Activated naive CD8-positive, alpha-beta T cell treated with anti-CD3 and anti-CD28 coated beads, Interleukin-2, amount 10 ng/mL, durations not matched to agents 7 days and 5 days (primary cell): Measurements from ENCODE around the gene NOS1. TPM values are rescaled to one million over a fixed set of nuclear protein-coding genes. Genes with fewer than 3 reads are reported as not detected.
"Not testable (repeated sequence)": the region's sequence is repeated elsewhere in the genome, so short reads cannot be mapped to it uniquely, and the experiment has no call there.

Experiments used
- ATAC-seq: fragments of 150-1000 bp; cut with Tn5 transposase; one replicate; pipeline ENCODE4 v1.10.0; 2021; ENCODE audit warnings: low read depth, moderate library complexity
- POLR2A ChIA-PET: fragments of 350-600 bp; sonication (Branson Sonifier 250); formaldehyde crosslinking; loops from one replicate; lab custom pipeline; 2021; ENCODE audit warnings: antibody characterized with exemption; lab: Charles Lee
- DNase-seq: peaks from one replicate; pipeline ENCODE4 v3.0.0; 2021
- H3K27ac Mint-ChIP-seq: one replicate; pipeline ENCODE4 v1.8.0; 2022; ENCODE audit warnings: mild to moderate bottlenecking, mixed read lengths
- H3K27me3 Mint-ChIP-seq: one replicate; pipeline ENCODE4 v1.8.0; 2022; ENCODE audit warnings: mild to moderate bottlenecking, moderate library complexity, mixed read lengths
- H3K36me3 Mint-ChIP-seq: one replicate; pipeline ENCODE4 v1.8.0; 2021; ENCODE audit warnings: mild to moderate bottlenecking, mixed read lengths
- H3K4me1 Mint-ChIP-seq: one replicate; pipeline ENCODE4 v1.8.0; 2021; ENCODE audit warnings: mixed read lengths
- H3K4me3 Mint-ChIP-seq: one replicate; pipeline ENCODE4 v1.8.0; 2022; ENCODE audit warnings: mild to moderate bottlenecking, moderate library complexity, mixed read lengths
- H3K9me3 Mint-ChIP-seq: one replicate; pipeline ENCODE4 v1.8.0; 2021; ENCODE audit warnings: mixed read lengths
- total RNA-seq, 2 experiments: library from RNA; stranded (reverse); gene quantifications; one replicate each; pipeline ENCODE4 v1.2.3, GENCODE V29; 2021

The NOS1 gene
- total RNA-seq, 2 experiments from 2014 or later, result not detected

- Mint-ChIP-seq H3K27ac (no peak overlapping the region), H3K36me3 (no peaks in the 10 kb centered on the region), H3K9me3 (no peaks in the 10 kb centered on the region), H3K4me3 (no peak overlapping the region), H3K27me3 (no peaks in the 10 kb centered on the region), H3K4me1 (no peaks in the 10 kb centered on the region)
- POLR2A ChIA-PET, result no interaction called here
- ATAC-seq (no peak), DNase-seq (no peak)
Measured at GRCh38 chr12:117387832-117388231, 26.4 kb upstream of the NOS1 start.

- H3K4me3 Mint-ChIP-seq, result no peak overlapping the region
- H3K36me3 Mint-ChIP-seq, result no peaks in the 10 kb centered on the region
- H3K4me1 Mint-ChIP-seq, result no peaks in the 10 kb centered on the region
- H3K27me3 Mint-ChIP-seq, result no peaks in the 10 kb centered on the region
- POLR2A ChIA-PET, result no interaction called here
- ATAC-seq (no peak), DNase-seq (no peak)
- no peak overlapping the region for H3K27ac Mint-ChIP-seq
- H3K9me3 Mint-ChIP-seq, result no peaks in the 10 kb centered on the region
Measured at GRCh38 chr12:117384735-117385134, 23.3 kb upstream of the NOS1 start.

DNA sequence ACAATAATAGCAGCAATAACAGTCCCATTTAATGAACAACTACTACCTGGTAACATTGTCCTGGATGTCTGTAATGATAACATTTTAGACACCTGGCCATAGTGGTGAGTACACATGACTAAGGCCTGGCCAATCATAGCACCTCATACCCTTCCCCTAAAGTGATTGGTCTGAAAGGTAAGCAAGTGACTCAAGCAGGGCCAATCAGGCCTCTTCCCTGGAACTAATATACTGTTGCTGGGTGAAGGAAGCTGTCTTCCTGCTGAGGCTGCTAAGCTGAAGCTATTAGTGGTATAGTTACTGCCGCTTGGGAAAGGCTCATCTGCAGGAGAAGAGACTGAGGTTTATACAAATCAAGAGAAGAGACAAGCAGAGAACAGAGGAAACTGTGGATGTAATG lies 18.7 kb upstream of the NOS1 start:
- H3K27ac Mint-ChIP-seq, result no peak overlapping the region
- no peaks in the 10 kb centered on the region for H3K4me1 Mint-ChIP-seq
- H3K4me3 Mint-ChIP-seq, result no peak overlapping the region
- H3K9me3 Mint-ChIP-seq, result peaks cover 10% of the 10 kb centered on the region
- DNase-seq (no peak), ATAC-seq (no peak)
- no peaks in the 10 kb centered on the region for H3K36me3 Mint-ChIP-seq
- no peaks in the 10 kb centered on the region for H3K27me3 Mint-ChIP-seq
- POLR2A ChIA-PET, result no interaction called here

DNA sequence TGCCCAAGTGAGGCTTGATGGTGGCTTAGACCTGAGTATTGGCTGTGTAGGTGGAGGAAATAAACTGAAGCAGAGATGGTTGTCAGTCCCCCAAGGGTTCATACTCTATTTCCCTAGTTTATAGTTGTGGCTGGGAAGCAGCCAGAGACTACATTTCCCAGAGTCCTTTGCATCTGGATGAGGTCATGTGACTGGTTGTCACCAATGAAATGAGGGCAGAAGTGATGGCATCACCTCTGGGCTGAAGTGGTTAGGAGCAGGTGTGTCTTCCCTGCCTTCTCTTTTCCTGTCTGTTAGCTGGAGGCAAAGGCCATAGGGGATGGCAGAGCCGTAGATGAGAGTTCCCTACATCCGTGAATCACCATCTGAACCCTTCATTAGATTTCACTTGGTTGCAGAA lies 16.3 kb upstream of the NOS1 start:
- POLR2A ChIA-PET, result no interaction called here
- ATAC-seq (no peak), DNase-seq (no peak)
- Mint-ChIP-seq H3K36me3 (no peaks in the 10 kb centered on the region), H3K27me3 (no peaks in the 10 kb centered on the region), H3K4me3 (no peak overlapping the region), H3K9me3 (peaks cover 12% of the 10 kb centered on the region), H3K4me1 (no peaks in the 10 kb centered on the region), H3K27ac (no peak overlapping the region)

GRCh38 chr12:117370588-117370987 lies 9.2 kb upstream of the NOS1 start:
- POLR2A ChIA-PET, result no interaction called here
- Mint-ChIP-seq H3K4me1 (no peaks in the 10 kb centered on the region), H3K36me3 (no peaks in the 10 kb centered on the region), H3K27me3 (peaks cover 3% of the 10 kb centered on the region), H3K9me3 (peaks cover 2% of the 10 kb centered on the region), H3K27ac (no peak overlapping the region), H3K4me3 (no peak overlapping the region)
- DNase-seq (no peak), ATAC-seq (no peak)

- H3K27me3 Mint-ChIP-seq, H3K36me3 Mint-ChIP-seq, H3K4me1 Mint-ChIP-seq, H3K9me3 Mint-ChIP-seq, DNase-seq, H3K4me3 Mint-ChIP-seq, POLR2A ChIA-PET, ATAC-seq, H3K27ac Mint-ChIP-seq: not testable (repeated sequence)
Measured at GRCh38 chr12:117370000-117370399, 8.6 kb upstream of the NOS1 start.

DNA sequence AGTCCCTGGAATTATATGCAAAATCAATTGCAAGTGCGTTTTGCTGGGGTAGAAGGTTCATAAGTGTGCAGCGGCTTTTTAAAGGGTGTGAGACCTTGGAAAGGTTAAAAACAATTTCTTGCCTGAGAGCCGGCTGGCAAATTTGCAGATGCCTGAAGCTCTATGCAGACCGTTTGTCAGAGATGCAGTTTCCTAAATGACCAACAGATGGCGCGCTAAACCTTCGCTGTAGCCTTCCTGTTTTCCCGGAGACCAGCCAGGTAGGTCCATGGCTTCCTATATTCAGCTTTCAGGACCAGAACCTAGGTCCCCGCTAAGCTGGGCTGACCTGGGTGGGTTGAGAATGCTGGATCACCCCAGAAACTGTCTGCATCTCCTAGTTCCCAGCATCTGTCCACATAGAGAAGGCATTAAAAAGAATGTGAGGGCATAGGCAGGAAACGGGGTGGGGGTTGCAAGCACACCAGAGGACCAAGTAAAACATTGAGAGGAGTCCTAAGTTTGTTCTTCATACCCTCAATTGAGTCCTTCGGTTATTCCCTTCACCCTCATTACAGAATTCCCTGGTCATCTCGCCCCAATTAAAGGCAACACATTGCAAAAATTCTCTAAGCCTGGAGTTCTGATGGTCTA lies 5.7 kb upstream of the NOS1 start:
- H3K9me3 Mint-ChIP-seq, result no peaks in the 10 kb centered on the region
- H3K27ac Mint-ChIP-seq, result no peak overlapping the region
- no peak overlapping the region for H3K4me3 Mint-ChIP-seq
- POLR2A ChIA-PET, result no interaction called here
- peak; percentile 57 for DNase-seq
- H3K36me3 Mint-ChIP-seq, result no peaks in the 10 kb centered on the region
- H3K4me1 Mint-ChIP-seq, result no peaks in the 10 kb centered on the region
- H3K27me3 Mint-ChIP-seq, result peaks cover 23% of the 10 kb centered on the region
- peak; percentile 47 for ATAC-seq

DNA sequence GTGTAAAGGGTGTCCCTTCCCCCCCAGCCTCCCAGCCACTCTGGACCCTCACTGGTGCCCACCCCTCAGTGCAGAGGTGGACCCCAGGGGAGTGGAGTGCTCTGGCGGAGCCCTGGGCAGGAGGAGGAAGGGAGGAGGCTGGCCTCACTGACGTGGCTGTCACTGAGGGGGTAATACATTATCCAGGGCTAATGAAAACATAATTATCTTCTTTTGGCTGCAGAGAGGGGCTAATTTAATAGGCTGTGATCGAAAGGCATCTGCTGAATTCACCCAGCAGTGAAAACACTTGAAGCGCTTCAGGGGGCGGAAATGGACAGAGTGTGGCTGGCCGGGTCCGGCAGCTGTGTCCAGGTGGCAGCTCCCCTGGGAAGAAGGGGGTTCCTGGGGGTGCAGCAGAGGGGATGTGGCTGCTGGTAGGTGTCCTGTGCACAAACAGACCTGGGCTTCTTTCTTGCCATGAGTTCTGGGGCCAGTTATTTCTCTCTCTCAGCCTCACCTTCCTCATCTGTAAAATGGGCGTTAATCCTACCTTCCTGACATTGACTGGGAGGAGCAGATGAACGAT lies 3.7 kb upstream of the NOS1 start:
- Mint-ChIP-seq H3K4me1 (no peaks in the 10 kb centered on the region), H3K4me3 (no peak overlapping the region), H3K27ac (no peak overlapping the region), H3K36me3 (no peaks in the 10 kb centered on the region), H3K9me3 (no peaks in the 10 kb centered on the region), H3K27me3 (peaks cover 36% of the 10 kb centered on the region)
- ATAC-seq (no peak), DNase-seq (no peak)
- POLR2A ChIA-PET, result no interaction called here

- no peak for ATAC-seq
- Mint-ChIP-seq H3K27ac (no peak overlapping the region), H3K4me3 (no peak overlapping the region), H3K27me3 (peaks cover 46% of the 10 kb centered on the region), H3K4me1 (no peaks in the 10 kb centered on the region), H3K9me3 (no peaks in the 10 kb centered on the region), H3K36me3 (no peaks in the 10 kb centered on the region)
- POLR2A ChIA-PET, result no interaction called here
- DNase-seq, result no peak
Measured at GRCh38 chr12:117363953-117364486, 2.6 kb upstream of the NOS1 start.

GRCh38 chr12:117363056-117363662 lies 1.7 kb upstream of the NOS1 start:
- no peak overlapping the region for H3K4me3 Mint-ChIP-seq
- H3K27me3 Mint-ChIP-seq, result peaks cover 51% of the 10 kb centered on the region
- H3K9me3 Mint-ChIP-seq, result no peaks in the 10 kb centered on the region
- H3K27ac Mint-ChIP-seq, result no peak overlapping the region
- DNase-seq (no peak), ATAC-seq (no peak)
- no peaks in the 10 kb centered on the region for H3K36me3 Mint-ChIP-seq
- POLR2A ChIA-PET, result no interaction called here
- H3K4me1 Mint-ChIP-seq, result no peaks in the 10 kb centered on the region

- Mint-ChIP-seq H3K27ac (no peak overlapping the region), H3K36me3 (no peaks in the 10 kb centered on the region), H3K9me3 (no peaks in the 10 kb centered on the region), H3K4me1 (no peaks in the 10 kb centered on the region), H3K27me3 (peaks cover 58% of the 10 kb centered on the region), H3K4me3 (no peak overlapping the region)
- no peak for ATAC-seq
- POLR2A ChIA-PET, result no interaction called here
- DNase-seq, result no peak
Measured at GRCh38 chr12:117362391-117362790, 965 bp upstream of the NOS1 start.

DNA sequence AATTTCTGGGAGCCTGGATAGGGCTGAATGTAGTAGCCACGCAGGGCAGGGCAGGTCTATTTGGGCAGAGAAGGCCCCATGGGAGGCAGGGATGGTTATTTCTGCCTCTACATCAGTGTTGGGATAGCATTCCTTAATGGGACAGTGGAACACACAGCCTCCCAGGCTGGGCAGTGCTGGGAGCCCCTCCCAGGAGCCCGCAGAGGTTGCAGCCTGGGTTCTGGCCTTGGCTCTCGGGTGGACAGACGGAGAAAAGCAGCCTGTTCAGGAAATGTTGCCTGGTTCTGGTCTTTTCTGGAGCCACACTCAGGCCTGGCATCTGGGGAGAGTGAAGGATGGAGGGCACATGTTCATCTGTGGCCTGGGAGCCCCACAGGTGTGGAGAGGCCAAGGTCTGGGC lies 479 bp upstream of the NOS1 start:
- no peak overlapping the region for H3K4me3 Mint-ChIP-seq
- DNase-seq (no peak), ATAC-seq (no peak)
- H3K27me3 Mint-ChIP-seq, result peaks cover 58% of the 10 kb centered on the region
- H3K27ac Mint-ChIP-seq, result no peak overlapping the region
- POLR2A ChIA-PET, result no interaction called here
- H3K36me3 Mint-ChIP-seq, result no peaks in the 10 kb centered on the region
- H3K4me1 Mint-ChIP-seq, result no peaks in the 10 kb centered on the region
- H3K9me3 Mint-ChIP-seq, result no peaks in the 10 kb centered on the region

- peaks cover 55% of the 10 kb centered on the region for H3K27me3 Mint-ChIP-seq
- H3K4me1 Mint-ChIP-seq, result no peaks in the 10 kb centered on the region
- H3K9me3 Mint-ChIP-seq, result no peaks in the 10 kb centered on the region
- ATAC-seq (no peak), DNase-seq (no peak)
- POLR2A ChIA-PET, result no interaction called here
- no peaks in the 10 kb centered on the region for H3K36me3 Mint-ChIP-seq
- no peak overlapping the region for H3K27ac Mint-ChIP-seq
- H3K4me3 Mint-ChIP-seq, result no peak overlapping the region
Measured at GRCh38 chr12:117360551-117361346, 677 bp downstream of the NOS1 start.
